GM21619 (cell line): ENCODE measurements around the gene ZNF865.
"Not testable (repeated sequence)": the region's sequence is repeated elsewhere in the genome, so short reads cannot be mapped to it uniquely, and the experiment has no call there.

Experiments
- ATAC-seq: cut with Tn5 transposase; IDR thresholded peaks from one replicate; pipeline ENCODE4 v1.9.1; 2021; ENCODE audit not compliant: unreplicated experiment

ZNF865 gene

DNA sequence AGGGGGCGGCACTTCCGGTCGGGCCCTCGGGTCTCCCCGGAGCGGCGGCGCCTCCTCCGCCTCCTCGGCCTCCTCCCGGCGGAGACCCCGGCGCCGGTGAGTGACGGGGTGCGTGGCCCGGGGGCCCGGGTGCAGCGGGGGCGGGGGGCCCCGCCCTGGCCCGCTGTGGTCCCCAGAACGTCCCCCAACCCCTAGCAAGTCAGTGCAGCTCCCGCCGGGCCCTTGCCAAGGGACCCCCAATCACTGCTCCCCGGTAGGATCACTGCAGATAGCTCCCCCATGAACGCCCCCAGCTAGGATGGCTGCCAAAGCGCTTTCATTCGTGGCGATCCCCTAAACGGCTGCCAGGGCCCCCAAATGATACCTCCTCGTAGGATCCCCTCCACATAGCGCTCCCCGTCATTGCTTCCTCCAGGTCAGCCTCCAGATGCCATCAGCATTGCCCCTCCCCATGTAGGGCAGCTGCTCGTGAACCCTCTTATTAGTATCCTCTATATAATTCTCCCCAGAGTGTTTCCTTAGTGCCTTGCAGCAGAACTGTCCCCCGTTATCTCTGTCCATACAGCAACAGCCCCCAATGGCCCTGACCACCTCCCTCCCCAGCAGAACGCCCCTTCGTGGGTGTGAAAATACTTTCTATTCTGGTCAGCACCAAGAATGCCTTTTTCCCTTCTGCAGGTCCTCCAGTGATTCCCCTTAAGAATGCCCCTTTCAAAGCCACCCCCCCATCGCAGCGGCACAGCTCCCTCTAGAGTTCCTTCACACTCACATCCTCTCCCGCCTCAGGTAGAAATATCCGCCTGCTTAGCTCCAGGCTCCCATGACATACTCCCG is at the start of gene ZNF865:
ZNF865 (plus strand) TSS at position 11 of the 834 bp plus-strand sequence. CDS start 7,972 bp downstream, outside the sequence.
- peak; percentile 24 for ATAC-seq

DNA sequence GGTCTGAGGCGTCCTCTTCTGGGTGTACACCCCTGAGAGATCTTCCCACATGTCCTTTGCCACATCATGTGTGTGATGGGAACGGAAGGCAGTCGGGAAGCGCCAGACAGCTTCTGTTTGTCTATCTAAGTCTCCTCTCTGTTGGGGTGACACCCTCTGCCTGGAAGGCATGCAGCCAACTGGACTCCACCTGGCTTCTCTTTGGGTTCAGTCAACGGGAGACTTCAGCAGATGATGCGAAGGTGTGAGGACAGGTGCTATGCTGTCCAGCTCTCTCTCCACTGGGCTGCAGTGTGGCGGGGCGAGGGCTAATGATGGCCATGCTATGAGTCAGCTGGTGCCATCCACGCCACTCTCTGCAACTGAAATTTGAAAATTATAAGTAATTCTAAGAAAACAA is 45.8 kb upstream of the ZNF865 start:
- no peak for ATAC-seq

DNA sequence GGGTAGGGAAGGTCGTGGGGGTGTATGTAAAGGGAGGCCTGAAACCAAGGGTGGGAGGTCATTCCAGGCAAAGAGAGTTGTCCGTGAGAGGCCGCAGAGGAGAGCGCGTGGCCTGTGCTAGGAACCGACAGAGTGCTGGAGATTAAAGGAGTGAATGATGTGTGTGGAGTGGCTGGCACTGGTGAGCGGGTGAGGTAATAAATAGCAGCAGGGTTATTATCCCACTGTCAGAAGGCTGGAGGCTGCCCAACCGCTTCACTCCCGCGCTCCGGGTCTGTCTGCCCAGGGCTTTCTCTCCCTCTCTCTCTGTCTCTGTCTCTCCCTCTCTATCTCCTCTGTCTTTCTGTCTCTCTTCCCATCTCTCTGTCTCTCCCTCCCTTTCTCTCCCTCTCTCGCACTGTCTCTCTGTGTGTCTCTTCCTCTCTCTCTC is 42.2 kb upstream of the ZNF865 start:
- no peak for ATAC-seq

DNA sequence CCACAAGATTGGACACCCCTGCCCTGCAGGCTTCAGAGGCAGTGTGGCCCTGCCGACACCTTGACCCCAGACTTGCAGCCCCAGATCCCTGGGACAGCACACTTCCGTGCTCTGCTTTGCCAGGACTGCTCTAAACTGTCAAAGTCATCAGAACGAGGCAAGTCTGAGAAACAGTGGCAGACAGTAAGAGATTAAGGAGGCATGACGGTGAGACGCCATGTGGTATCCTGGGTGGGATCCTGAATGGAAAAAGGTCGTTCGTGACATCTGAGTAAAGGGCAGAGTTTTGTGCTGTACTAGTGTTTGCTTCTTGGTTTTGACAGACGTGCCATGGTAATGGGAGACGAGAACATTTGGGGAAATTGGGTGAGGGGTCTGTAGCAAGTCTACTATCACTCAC is 38.6 kb upstream of the ZNF865 start:
- no peak for ATAC-seq

DNA sequence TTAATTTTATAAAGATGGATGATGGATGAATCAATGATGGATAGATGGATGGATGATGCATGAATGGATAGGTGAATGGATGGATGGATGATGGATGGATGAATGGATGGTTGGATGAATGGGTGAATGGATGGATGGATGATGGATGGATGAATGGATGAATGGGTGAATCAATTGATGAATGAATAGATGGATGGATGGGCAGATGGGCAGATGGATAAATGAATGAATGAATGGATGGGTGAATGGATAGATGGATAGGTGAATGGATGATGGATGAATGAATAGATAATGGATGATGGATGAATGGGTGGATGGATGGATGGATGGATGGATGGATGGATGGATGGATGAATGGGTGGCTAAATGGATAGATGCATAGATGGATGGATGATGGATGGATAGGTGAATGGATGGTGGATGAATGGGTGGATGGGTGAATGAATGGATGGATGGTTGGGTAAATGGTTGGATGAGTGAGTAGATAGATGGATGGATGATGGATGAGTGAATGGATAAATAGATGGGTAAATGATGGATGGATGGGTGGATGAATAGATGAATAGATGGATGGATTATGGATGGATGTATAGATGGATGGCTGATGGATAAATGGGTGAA is 37.6 kb upstream of the ZNF865 start:
- no peak for ATAC-seq

DNA sequence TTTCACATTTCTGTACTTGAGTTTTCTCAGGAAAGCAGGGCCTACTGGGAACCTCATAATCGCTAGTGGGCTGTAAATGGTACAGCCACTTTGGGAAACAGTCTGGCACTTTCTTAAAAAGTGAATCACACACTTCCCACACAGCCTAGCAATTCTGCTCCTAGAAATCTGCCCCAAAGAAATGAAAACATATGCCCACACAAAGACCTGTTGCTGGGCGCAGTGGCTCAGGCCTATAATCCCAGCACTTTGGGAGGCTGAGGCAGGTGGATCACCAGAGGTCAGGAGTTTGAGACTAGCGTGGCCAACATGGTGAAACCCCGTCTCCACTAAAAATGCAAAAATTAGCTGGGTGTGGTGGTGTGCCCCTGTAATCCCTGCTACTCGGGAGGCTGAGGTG is 36.0 kb upstream of the ZNF865 start:
- not testable (repeated sequence) for ATAC-seq

DNA sequence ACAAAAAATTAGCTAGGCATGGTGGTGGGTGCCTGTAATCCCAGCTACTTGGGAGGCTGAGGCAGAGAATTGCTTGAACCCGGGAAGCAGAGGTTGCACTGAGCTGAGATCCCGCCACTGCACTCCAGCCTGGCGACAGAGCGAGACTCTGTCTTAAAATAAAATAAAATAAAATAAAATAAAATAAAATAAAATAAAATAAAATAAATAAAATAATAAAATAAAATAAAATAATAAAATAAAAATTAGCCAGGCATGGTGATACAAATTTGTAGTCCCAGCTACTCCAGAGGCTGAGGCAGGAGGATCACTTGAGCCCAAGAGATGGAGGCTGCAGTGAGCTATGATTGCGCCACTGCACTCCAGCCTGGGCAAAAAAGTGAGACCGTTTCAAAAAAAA is 31.5 kb upstream of the ZNF865 start:
- not testable (repeated sequence) for ATAC-seq

DNA sequence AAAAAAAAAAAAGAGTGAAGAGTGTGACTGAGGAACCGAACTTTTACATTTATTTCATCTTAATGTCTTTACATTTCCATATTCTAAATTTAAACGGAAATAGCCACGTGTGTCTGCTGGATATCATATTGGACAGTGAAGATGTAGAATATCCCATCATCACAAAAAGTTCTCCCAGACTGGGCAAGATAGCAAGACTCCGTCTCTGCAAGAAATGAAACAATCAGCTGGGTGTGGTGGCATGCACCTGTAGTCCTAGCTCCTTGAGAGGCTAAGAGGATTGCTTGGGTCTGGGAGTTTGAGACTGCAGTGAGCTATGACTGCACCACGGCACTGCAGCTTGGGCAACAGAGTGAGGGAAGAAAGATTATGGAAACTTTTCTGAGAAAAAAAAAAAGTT is 28.7 kb upstream of the ZNF865 start:
- no peak for ATAC-seq

DNA sequence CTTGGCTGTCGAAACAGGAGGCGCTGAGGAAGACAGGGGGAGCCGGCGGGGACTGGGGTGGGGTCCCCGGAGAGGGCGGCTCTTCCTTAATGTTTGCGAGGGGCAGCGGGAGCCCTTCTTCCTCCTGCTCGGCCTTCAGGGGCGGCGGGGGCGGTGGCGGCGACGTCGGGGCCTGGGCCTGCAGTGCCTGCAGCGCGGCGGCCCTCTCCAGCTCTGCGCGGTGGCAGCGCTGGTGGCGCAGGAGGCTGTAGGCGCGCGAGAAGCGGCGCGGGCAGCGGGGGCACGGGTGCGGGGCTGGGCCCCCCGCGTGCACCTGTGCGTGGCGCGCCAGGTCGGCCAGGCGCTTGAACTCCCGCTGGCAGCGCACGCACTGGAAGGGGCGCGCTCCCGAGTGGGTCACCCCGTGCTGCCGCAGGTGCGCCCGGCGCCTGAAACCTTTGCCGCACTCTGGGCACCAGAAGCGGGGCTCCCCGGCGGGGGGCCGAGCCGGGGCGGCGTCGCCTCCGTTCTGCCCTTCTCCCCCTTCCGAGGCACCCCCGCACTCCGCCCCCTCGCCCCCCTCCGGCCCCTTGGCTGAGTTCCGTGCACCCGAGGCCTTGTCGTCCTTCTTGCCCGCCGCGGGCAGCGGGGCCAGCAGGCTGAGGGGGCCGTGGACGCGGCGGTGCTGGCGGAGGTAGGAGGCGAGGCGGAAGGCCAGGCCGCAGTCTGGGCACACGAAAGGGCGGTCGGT is 27.3 kb upstream of the ZNF865 start:
- ATAC-seq = no peak

DNA sequence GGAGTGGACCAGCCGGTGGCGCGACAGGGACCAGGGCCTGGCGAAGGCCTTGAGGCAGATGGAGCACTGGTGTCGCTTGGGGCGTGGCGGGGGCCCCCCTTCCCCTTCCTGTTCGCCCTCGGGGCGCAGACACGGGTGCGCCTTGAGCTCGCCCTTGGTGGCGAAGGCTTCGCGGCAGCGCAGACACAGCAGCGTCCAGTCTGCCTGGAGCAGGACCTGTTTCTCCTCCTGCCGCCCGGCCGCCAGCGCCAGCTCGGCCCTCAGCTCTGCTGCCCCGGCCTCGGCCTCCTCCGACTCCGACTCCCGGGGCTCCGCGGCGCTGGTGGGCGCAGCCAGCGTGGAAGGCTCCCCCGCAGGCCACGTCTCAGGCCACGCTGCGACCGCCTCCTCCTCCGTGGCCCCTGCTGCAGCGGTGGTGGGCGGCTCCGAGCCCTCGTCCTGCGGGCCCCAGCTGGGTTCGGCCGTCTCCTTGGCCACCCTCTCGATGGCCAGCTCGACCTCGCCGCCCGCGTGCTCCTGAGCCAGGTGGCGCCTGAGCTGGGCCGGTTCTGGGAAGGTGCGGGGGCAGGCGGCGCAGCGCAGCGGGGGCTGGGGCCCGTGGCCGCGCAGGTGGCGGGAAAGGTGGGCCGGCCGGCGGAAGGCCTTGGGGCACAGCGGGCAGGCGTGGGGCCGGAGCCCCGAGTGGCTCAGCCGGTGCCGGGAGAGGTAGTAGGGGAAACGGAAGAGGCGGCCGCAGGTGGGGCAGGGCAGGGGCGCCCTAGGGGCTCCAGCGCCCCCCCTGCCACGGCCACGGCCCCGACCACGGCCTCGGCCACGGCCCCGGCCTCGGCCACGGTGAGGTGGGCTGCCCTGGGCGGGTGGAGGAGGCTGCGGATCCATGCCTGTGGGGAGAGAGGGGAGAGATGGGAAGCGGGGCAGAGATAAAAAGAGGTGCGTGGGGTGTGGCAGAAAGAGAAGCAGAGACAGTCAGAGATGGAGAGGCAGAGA is 26.4 kb upstream of the ZNF865 start:
- no peak for ATAC-seq

DNA sequence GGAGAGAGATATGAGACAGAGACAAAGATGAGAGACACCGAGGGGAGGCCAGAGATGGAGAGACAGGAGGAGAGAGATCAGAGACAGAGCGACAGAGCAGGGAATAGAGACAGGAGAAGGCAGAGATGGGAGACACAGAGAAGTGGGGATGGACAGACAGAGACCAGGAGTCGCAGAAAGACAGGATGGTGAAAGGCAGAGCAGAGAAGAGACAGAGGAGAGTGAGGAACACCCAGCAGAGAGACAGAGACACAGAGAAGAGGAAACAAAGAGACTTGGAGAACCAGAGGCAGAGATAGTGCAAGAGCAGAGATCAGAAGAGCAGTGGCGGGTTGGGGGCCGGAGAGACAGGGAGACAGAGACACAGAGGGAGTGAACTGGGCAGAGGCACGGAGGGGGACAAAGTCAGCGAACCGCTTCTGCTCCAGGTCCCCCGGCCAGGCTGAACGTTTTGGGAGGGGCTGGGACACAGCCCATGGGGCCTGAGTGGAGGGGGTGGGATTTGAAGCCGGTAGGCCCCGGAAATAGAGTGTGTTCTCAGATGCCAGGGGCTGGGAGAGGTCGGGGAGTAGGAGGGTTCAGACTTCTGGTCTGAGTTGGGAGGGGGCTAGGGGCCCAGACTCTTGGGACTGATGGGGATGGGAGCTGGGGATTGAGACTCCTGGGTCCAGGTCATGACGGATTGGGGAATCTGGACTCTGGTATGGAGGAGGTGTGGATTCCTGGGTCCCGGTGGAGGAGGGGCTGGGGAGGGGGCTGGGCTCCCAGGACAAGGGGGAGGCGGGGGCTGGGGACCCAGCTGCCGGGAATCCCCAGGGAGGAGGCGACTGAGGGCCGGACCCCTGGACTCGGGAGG is 25.5 kb upstream of the ZNF865 start:
- ATAC-seq = no peak

DNA sequence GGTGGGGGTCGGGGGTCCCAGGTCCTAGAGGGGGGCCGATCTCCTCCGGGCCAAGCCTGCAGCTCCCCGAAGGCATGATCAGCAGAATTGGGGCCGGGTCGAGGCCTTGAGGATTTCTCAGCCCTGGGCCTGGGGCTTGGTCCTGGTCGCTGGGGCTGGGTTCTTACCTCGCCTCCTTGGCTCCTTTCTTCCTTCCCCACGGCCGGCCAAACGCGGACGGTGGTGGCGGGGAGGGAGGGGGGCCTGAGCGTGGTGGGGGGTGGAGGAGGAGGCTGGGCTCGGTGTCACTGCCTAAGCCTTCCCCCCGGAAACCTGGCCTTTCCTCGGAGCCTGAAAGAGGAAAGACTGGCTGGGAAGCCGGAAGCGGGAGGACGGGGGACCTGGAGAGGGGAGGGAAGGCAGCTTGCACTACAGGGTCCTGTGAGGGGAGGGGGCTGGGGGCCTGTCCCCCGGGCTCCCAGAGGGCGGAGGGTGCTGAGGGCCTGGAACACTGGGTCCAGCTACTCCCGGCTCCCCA is 24.8 kb upstream of the ZNF865 start, which contains the start of gene ZNF579:
ZNF579 (minus strand) TSS at position 221 of the 517 bp plus-strand sequence. CDS start 1,209 bp downstream, outside the sequence.
- ATAC-seq = no peak

DNA sequence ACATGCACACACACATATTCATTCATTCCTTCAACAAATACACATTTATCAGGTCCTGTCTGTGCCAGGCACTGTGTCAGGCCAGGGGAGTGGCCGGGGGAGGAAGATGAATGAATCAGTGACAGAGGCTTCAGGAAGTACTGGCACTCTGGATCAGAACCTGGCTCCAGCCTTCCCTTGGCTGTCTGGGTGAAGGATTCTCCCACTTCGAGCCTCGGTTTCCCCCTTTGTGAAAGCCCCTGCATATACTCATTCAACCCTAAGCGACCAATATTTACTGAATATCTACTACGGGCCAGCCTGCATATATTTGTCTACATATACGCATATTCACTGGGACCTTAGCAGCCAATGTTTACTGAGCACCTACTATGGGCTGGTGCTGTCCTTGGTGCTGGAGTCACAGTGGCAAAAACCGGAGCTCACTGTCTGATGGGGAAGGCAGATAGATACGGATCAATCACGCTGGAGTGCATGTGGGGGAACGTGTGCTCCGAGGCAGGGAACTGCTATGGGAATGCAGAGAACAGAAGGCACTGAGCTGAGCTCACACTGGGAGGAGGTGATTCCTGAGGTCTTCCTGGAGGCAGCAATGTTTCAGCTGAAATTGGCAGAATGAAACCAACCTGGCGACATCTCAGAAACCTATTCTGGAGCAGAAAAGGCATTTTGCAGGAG is 24.2 kb upstream of the ZNF865 start:
- no peak for ATAC-seq

DNA sequence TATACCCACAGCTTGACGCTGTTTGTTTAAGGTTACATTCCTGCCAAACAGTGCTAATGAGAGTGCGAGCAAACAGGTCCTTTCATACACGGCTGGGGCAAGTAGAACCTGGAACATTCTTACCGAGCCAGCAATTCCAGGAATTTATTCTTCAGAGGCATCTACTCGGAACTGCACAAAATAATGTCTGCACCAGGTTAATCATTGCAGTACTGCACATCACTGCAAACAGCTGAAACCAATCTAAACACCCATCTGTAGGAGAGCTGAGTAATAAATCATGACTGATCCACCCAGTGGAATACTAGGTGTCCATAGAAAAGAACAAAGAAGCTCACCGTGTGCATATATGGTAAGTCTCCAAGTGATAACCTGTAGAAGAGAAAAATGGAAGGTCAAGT is 23.6 kb upstream of the ZNF865 start:
- ATAC-seq = no peak

DNA sequence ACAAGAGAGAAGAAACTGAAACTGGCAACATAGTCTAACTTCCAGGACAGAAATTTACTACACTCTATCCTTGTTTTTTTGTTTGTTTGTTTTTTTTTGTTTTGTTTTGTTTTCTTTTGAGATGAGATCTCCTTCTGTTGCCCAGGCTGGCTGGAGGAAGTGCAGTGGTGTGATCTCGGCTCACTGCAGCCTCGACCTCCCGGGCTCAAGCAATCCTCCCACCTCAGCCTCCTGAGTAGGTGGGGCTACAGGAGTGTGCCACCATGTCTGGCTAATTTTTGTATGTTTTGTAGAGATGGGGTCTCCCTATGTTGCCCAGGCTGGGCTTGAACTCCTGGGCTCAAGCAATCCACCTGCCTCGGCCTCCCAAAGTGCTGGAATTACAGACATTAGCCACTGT is 23.2 kb upstream of the ZNF865 start:
- not testable (repeated sequence) for ATAC-seq

DNA sequence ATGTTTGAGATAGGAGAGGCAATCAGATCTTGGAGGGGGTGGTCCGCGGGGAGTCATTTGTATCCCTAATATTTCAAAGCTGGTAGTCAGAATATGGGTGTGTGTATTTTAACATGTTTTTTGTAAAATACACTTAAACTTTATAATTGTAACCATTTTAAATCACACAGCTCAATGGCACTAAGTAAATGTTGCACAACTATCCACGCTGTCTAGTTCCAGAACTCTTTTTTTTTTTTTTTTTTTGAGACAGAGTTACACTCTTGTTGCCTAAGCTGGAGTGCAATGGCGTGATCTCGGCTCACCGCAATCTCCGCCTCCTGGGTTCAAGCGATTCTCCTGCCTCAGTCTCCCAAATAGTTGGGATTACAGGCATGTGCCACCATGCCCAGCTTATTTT is 21.6 kb upstream of the ZNF865 start:
- not testable (repeated sequence) for ATAC-seq

DNA sequence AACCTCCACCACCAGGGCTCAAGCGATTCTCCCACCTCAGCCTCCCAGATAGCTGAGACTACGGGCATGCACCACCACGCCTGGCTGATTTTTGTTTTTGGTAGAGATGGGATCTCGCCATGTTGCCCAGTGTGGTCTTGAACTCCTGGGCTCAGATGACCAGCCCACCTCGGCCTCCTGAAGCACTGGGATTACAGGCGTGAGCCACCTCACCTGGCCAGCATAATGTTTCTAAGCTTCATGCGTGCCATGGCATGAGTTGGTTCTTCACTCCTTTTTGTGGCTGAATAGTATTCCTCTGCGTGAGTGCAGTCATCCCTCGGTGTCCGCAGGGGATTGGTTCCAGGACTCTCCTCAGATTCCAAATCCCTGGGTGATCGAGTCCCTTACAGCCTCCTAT is 20.6 kb upstream of the ZNF865 start:
- ATAC-seq = no peak

DNA sequence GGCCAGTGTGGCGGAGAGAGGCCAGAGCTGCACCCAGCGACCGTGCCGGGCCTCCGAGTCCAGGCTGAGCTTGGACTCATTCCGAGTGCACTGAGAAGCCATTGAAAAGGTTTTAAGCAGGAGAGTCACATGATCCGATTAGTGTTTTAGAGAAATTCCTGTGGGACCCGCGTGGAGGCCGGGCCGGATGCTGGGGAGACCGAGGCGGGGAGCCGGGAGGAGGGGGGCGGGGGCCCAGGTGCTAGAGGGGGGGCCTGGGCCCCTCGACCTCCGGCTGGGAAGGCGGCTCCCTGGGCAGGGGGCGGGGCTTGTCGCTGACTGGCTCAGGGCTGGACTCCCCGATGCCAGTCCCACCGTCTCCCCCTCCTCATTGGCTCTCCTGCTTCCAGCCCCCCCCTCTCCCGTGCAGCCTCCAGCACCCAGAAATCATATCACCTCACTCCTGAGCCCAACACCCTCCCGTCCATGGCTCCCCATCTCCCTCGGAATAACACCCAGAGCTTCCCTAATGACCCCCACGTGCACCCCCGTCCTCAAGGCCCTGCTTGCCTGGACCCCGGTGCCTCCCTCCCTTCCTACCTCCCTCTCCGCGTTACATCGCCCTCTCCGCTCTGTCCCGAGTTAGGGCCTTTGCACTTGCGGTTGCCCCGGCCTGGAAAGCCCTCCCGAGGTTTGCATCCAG is 19.6 kb upstream of the ZNF865 start:
- no peak for ATAC-seq
